Activated T-cell treated with anti-CD3 and anti-CD28 coated beads for 24 hours (primary cell): ENCODE data around the gene EHMT2.

ENCODE experiments used
- DNase-seq: peaks from one replicate; pipeline ENCODE4 v3.0.0-alpha.2; 2020; ENCODE audit warnings: low read depth

EHMT2 gene

DNA sequence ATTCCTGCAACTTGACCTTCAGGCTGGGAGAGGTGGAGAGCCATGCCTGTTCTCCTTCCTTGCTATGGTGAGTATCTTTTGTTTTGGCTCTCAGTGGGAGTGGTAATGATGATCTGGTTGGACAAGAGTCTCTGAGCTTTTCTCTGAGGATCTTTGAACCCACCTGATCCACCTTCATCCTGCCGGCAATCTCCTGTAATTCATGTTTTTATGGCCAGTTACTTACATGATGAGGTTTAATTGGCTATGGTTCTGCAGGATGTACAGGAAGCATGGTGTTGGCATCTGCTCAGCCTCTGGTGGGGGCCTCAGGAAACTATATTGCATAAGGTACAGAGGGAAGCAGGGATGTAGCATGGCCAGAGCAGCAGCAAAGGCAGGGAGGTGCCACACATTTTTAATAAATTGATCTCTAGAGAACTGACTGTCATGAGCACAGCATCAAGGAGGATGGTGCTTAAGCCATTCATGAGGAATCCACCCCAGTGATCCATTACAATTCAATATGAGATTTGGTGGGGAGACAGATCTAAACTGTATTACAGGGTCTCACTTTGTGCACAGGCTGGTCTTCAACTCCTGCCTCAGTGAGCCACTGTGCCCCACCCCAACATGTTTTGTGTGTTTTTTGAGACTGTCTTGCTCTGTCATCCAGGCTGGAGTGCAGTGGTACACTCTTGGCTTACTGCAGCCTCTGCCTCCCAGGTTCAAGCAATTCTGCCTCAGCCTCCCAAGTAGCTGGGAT lies 60.0 kb downstream of the EHMT2 start:
- DNase-seq, result no peak

DNA sequence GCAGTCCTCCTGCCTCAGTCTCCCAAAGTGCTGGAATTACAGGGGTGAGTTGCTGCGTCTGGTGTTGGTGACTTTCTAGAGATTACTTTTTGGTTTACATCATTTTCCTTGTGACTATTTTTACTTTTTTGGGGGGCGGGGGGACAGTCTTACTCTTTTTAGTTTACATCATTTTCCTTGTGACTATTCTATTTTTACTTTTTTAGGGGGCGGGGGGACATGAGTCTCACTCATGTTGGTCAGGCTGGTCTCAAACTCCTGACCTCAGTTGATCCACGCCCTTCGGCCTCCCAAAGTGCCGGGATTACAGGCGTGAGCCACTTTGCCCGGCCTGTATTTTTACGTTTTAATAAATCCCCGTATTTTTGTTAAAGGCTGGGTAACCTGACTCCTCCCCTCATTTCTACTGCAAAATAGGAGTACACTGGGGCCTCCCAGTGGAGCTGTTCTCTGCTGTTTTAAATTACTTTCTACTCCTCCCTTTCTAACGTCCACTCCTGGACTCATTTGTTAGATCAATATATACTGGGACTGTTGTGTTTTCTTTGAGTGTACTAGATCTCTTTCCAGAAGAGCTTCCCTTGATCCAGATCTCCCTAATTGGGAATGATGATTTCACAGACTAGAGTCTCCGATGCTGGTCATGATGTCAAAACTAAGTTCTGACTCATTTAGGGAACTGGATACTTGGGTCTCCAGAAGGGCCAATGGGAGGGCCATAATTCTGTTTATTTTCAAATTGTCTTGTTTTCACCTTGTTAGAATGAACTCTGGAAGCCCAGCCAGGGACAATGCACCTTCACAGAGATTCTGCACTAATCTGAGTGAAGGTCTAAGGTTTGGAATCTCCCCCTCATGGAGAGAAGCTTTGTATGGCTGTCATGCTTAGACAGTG lies 60.8 kb downstream of the EHMT2 start:
- no peak for DNase-seq

DNA sequence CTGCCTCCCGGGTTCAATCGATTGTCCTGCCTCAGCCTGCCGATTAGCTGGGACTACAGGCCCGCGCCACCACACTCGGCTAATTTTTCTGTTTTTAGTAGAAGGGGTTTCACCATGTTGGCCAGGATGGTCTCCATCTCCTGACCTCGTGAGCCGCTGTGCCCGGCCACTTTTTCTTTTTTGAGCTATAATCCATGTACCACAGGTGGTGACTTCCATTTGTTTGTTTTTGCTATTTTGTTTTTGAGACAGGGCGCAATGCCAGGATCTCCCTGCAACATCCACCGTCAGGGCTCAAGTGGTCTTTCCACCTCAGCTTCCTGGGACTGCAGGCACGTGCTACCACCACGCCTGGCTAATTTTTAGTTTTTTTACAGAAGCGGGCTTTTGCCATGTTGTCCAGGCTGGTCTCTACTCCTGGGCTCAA lies 61.4 kb downstream of the EHMT2 start:
- no peak for DNase-seq

DNA sequence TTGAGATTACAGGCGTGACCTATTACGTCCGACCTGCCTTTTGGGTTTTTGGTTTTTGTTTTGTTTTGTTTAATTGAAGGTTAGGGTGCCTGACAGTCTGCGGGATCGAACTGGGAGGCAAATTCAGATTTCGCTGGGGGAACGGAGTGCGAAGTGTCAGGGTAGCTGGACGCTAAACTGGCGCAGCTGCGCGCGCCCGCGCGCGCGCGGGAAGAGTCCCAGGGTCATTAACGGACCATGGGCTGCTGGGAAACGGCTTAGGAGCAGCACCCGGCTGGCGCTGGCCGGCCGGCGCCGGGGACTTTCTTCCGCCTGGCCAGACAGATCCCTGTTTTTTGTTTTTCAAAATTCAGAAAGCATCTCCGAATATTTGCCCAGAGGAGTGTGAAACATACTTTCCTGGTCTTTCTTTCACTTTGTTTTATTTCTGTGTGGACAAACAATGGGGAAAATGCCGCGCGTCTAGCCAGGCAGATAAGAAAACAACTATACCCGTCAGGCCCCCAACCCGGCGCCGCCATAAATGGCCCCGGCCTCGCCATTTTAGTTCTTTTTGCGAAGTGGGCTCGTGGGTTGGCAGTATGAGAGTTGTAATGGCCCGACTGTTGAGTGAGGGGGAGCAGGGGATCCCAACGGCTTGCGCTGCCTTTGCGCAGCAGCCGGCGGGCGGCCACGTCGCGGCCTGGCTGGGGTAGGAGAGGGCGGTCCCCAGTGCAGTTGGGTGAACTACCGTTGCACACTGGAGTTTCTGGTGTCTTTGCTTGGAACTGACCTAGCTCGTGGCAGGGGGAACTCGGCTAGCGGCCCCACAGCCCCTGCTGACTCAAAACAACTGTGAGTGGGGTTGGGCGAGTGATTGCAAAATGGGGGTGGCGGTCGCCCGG lies 62.9 kb downstream of the EHMT2 start:
- peak; percentile 76 for DNase-seq

DNA sequence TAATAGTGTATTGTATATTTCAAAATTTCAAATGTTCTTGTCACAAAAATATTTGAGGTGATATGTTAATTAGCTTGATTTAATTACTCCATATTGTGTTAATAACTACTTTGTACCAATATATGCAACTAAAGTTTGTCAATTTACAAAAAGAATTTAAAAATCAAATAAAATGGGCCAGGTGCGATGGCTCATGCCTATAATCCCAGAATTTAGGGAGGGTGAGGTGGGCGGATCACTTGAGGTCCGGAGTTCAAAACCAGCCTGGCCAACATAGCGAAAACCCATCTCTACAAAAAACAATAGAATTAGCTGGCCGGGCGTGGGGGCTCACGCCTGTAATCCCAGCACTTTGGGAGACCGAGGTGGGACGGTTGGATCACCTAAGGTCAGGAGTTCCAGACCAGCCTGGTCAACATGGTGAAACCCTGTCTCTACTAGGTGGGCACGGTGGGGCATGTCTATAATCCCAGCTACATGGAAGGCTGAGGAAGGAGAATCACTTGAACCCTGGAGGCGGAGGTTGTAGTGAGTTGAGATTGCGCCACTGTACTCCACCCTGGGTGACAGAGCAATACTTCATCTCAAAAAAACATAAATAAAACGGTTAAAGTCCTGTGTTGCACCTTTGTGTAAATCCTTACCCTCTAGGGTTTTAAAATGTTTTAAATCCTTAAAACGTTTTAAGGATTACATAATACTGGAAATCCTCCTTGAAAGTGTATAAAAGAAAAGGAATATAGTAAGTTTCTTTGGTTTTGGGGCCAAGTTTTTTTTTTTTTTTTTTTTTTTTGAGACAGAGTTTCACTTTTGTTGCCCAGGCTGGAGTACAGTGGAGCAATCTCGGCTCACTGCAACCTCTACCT lies 65.9 kb downstream of the EHMT2 start:
- no peak for DNase-seq

DNA sequence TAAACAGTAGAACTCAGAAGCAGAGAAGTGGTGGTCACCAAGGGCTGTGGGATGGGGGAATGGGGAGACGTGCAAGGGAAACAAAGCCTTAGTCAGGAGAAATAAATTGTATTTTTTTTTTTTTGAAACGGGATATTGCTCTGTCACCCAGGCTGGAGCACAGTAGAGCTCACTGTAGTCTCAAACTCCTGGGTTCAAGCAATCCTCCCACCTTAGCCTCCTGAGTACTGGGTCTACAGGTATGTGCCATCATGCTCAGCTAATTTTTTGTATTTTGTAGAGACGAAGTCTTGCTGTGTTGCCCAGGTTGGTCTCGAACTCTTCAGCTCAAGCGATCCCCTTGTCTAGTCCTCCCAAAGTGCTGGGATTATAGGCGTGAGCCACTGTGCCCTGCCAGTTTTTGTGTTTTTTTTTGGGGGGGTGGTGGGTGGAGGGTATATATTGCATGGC lies 66.6 kb downstream of the EHMT2 start:
- no peak for DNase-seq
